Fibroblast of villous mesenchyme (primary cell): ENCODE data around the gene ATF7. TPM values are rescaled to one million over a fixed set of nuclear protein-coding genes. Genes with fewer than 3 reads are reported as not detected.

Experiments
- DNase-seq: peaks from one replicate; pipeline ENCODE4 v3.0.0-alpha.2; 2010; ENCODE audit warnings: low read depth
- H3K4me3 ChIP-seq: 2 replicates; pipeline ENCODE4 v1.5.1; 2011; ENCODE audit warnings: low read depth, mild to moderate bottlenecking, low read length
- total RNA-seq: library from RNA; depleted of rRNA; stranded (reverse); fragments of >200 nt; gene quantifications from 2 replicates; pipeline ENCODE4 v1.2.3, GENCODE V29; 2012
- TF ChIP-seq, protein P1 (sequence below): IDR thresholded peaks from 2 replicates; pipeline ENCODE4 v1.5.1; 2012; ENCODE audit warnings: low read depth, mild to moderate bottlenecking, low read length; ENCODE audit not compliant: insufficient read depth

ATF7 gene
- total RNA-seq, 1 donor, result 14.7 TPM

DNA sequence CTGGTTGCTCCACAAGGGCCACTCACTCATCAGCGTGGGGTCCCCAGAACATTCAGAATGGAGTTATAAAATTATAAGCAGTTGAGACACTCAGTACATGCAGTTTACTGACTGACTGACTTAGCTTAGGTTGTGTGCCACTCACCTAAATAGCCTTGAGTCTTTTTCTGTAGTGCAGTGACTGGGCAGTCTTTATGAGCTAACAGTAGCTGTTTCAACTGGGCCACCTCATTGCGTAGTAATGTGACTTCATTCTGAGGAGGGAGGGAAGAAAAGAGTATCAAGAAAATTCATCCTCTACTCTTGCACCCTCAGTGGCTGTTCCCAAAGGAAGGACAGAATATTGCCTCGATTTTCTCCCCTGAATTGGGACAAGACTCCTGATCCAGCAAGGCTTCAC lies 103.1 kb downstream of the ATF7 start:
- no peak overlapping the region for H3K4me3 ChIP-seq
- TF ChIP-seq, protein P1, sequence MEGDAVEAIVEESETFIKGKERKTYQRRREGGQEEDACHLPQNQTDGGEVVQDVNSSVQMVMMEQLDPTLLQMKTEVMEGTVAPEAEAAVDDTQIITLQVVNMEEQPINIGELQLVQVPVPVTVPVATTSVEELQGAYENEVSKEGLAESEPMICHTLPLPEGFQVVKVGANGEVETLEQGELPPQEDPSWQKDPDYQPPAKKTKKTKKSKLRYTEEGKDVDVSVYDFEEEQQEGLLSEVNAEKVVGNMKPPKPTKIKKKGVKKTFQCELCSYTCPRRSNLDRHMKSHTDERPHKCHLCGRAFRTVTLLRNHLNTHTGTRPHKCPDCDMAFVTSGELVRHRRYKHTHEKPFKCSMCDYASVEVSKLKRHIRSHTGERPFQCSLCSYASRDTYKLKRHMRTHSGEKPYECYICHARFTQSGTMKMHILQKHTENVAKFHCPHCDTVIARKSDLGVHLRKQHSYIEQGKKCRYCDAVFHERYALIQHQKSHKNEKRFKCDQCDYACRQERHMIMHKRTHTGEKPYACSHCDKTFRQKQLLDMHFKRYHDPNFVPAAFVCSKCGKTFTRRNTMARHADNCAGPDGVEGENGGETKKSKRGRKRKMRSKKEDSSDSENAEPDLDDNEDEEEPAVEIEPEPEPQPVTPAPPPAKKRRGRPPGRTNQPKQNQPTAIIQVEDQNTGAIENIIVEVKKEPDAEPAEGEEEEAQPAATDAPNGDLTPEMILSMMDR, result no peak
- DNase-seq, result no peak

DNA sequence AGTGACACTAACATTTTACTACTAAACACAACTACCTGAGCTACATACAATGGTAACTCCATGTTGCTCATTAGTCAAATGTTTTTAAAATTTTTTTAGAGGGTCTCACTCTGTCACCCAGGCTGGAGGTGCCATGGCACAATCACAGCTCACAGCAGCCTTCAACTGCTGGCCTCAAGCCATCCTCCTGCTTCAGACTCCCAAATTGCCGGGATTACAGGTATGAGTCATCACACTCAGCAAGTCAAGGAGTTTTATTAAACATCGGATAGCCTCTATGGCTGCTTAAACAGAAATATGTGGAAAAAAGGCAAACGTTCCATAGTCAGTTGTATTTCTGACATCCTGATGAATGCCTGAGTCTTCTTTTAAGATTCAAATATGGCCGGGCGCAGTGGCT lies 107.8 kb downstream of the ATF7 start:
- TF ChIP-seq, protein P1, result no peak
- DNase-seq, result no peak
- H3K4me3 ChIP-seq, result no peak overlapping the region

DNA sequence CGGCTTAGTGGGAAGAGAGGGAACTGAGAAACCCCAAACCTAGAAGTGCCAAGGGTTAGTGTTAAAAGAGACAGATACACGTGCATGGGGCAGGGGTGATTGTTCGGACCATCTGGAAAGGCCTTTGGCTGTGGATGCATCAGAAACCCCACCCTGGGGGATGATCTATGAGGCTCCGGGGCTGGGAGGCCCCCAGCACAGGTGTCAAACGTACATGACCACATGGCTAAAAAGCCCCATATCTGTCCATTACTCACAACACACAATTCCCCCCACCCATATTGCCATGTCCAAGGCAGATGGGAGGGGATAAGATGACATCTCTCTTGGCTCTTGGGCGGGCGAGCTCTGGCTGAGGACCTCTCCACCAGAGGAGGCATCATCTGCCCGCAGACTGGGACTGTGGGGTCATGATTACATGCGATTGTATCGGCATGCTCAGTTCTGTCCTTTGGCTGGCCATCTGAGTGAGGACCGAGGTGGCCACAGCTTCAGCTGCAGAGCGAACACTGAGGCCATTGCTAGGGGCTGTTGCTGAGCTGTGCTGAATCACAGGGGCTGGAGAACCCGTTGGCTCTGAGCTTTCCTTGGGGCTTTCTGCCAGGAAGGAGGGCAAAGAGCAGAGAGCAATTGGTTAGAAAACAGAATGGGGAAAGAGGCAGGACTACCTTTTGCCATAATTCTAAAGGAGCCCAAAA lies 109.3 kb downstream of the ATF7 start:
- no peak overlapping the region for H3K4me3 ChIP-seq
- TF ChIP-seq, protein P1, result no peak
- no peak for DNase-seq

DNA sequence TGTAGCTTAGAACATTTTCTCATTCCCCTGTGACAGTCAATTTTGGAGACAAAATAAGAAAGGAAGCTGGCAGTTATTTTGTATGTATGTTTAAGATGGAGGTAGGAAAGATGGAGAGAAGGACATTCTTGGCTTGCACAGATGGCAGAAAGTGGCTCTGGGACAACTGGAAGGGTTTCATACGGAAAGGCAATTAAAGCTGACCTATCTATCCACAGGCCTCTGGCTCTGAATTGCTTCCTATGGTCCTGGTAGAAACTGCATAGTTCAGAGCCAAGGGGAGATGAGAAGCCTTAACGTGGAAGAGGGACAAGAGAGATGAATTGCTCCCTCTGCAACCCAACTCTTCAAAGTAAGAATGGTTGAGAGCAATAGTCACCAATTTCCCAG lies 110.9 kb downstream of the ATF7 start:
- no peak overlapping the region for H3K4me3 ChIP-seq
- TF ChIP-seq, protein P1, result no peak
- no peak for DNase-seq

DNA sequence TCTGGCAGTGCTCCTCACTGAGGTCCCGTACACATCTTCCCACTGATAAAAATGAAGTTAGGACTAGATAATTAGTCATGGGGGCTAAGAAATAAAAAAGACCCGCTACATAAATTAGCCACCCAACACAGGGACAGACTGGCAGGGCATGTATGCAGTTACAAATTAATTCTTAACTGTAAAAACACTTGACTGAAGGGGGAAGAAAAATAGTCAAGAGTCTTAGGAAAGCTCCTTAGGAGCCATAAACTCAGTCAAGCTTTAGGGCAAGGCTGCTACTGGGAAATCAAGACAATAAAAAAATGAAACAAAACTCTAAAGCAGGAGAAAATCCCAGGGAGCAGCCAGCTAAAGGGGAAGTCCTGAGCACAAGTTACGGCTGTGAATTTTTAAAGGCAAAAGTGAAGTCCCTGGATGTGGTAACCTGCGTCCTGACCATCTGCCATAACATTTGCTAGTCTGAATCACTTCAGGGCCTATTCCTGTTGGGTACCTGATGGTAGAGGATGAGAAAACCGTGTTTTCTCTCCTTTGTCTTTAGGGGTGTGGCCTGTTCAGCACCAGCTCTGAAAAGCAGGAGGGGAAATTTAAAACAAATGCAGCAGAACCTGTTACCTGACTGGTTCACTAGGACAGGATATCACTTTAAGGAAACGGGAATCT lies 111.4 kb downstream of the ATF7 start:
- H3K4me3 ChIP-seq, result no peak overlapping the region
- DNase-seq, result no peak
- TF ChIP-seq, protein P1, result no peak

DNA sequence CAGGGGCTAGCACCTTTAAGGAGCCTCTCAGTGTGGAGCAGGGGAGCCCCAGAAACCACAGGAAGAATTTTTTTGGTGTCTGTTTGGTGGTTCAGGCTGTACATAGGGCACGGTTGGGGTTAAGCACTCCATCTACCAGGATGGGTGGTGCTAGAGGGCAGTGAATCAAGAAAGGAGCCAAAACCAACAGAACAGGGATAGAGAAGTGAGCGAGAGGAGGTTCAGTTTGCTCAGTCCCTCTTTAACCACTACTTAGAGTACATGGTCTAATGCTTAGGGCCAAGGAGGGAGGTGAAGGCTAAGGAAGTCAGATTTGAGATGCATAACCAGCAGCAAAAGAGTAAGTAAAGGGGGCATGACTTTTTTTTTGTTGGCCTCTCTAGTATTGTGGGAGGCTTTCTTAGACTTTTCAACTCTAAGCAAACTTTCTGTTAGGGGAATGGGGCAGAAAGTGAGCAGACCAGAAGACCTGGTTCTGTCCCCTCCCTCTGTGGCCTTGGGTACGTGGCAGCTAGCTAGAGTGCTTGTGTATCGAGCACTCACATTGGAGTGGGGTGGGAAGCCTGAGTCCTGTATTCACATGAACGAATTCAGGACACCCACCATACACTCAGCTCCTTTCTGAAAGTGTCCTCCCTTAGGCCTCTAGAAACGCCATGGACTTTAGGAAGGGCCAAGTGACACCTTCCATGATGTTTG lies 112.3 kb downstream of the ATF7 start:
- H3K4me3 ChIP-seq, result no peak overlapping the region
- no peak for DNase-seq
- TF ChIP-seq, protein P1, result no peak
